HG02759 (cell line): ENCODE results near the gene STPG1.
"Not testable (repeated sequence)": the region's sequence is repeated elsewhere in the genome, so short reads cannot be mapped to it uniquely, and the experiment has no call there.

Experiments used
- ATAC-seq: cut with Tn5 transposase; IDR thresholded peaks from one replicate; pipeline ENCODE4 v1.9.1; 2021; ENCODE audit warnings: mild to moderate bottlenecking, moderate library complexity; ENCODE audit not compliant: unreplicated experiment

Gene STPG1, protein sequence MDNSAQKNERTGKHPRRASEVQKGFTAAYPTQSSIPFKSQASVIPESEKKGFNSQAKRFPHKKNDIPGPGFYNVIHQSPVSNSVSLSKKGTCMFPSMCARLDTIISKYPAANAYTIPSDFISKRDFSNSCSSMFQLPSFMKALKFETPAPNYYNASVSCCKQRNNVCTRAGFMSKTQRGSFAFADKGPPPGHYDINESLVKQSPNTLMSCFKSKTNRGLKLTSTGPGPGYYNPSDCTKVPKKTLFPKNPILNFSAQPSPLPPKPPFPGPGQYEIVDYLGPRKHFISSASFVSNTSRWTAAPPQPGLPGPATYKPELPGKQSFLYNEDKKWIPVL

DNA sequence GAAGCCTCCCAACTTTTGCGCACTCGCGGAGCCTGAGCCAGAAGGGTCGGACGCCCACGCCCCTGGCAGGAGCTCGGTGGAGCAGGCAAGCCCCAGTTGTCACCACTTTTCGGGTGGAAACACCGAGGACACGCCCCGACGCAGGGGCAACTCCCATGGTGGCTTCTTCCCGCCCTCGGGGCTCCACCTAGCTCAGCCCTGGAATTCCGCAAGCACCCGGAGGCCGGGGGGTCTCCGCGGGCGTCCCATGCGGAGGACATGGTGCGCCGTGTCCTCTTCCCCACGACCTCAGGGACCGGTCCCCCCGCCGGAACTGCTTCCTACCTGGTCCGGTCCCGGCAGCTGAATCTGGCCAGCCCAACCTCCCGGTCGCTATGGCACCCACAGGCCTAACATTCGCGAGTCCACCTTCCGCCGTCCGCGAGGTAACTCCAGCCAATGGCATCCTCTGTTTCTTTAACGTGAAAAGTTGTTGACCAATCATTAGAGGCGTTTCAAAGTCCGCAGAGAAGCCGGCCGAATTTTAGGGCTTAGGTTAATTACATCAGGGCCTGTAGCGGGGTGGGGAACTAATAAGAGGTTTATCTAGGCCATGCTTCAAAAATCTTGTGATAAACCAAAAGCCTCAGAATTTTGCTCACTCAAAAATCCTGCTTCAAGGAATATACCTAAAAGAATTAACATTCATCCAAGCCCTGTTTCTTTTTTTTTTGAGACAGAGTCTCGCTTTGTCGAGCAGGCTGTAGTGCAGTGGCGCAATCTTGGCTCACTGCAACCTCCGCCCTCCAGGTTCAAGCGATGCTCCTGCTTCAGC lies at the start of gene STPG1:
Gene STPG1, minus strand, starts transcription at position 433 of the 814 bp plus-strand sequence. CDS start 12,394 bp downstream, outside the sequence.
- ATAC-seq, result no peak

DNA sequence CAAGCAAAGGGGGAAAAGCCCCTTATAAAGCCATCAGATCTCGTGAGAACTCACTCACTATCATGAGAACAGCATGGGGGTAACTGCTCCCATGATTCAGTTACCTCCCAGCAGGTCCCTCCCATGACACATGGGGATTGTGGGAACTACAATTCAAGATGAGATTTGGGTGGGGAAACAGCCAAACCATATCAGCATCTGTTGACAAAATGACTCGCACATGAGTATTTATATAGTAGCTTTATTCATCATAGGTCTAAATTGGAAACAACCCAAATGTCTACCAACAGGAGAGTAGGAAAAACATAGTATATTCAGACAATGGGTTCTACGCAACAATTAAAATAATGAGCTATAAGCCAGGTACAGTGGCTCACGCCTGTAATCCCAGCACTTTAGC lies 48.5 kb upstream of the STPG1 start:
- ATAC-seq, result not testable (repeated sequence)

DNA sequence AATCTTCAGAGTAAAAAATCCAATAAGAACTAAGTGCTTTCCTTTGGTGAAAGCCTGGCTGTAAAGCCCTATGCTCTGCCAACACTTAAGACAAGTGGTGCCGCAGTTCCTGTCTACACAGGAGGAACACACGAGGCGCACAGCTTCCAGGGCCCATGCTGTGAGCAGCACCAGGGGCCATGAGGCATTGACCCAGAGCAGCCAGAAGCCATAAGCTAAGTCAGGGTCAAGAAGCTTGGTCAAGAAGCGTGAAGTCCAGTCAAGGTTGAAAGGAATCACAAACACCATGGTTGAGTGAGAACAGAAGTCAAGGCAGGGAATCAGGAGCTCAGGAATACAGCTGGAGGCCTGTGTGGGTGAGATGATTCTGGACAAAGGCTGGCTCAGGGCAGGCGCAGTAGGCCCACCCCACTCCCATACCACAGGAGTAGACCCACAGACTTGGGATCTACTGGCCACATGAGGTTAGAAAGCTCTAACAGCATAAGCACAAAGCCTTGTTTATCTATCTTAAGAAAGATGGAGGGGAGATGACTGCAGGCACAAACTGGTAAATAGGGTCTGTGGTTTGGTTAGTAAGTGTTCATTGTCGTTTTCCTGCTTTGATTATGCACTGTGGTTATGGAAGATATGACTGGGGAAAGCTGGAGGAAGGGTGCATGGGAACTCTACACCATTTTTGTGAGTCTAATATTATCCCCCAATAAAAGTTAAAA lies 46.1 kb upstream of the STPG1 start:
- no peak for ATAC-seq

DNA sequence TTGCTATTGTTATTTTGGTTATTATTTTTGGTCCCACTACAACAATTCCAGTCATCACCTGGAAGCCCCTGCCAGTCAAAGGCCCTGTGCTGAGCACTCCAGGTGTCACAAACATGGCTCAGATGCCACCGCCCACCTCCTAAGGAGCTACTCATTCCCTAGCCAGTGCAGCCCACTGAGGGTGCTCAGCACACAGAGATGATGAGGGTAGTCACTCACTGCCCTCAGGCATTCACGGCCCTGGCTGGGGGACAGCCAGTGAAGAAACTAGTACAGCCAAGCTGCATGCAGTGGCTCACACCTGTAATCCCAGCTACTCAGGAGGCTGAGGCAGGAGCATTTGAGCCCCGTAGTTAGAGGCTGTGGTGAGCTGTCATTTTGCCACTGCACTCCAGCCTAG lies 44.3 kb upstream of the STPG1 start:
- ATAC-seq, result no peak

DNA sequence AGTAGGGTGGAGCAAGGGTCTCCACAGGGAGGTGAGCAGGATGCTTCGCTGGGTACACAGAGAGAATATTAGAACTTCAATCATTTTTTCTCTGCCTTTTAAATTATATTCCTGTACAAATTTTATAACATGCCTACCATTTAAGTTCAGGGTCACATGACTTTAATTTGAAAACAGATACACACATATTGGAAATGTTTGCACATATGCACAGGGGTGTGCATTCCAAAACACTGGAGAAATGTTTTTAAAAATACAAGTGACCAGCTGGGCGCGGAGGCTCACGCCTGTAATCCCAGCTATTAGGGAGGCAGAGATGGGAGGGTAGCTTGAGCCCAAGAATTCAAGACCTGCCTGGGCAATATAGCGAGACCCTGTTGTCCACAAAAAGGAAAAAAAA lies 41.7 kb upstream of the STPG1 start:
- no peak for ATAC-seq

DNA sequence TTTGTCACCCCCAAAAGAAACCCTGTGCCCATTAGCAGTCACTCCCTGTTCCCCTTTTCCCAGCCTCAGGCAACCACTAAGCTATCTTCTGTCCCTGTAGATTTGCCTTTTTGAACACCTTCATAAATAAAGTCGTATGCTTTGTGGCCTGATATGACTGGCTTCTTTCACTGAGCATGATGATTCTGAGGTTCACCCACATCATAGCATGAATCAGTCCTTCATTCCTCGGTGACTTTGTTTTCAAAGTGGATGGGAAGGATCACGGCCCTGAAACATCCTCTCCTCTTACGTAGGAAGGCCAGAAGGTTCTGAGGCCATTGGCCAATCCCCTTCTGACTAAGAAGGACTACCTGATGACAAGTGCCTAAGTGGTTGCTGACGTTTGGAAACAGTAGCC lies 41.1 kb upstream of the STPG1 start:
- ATAC-seq, result no peak

DNA sequence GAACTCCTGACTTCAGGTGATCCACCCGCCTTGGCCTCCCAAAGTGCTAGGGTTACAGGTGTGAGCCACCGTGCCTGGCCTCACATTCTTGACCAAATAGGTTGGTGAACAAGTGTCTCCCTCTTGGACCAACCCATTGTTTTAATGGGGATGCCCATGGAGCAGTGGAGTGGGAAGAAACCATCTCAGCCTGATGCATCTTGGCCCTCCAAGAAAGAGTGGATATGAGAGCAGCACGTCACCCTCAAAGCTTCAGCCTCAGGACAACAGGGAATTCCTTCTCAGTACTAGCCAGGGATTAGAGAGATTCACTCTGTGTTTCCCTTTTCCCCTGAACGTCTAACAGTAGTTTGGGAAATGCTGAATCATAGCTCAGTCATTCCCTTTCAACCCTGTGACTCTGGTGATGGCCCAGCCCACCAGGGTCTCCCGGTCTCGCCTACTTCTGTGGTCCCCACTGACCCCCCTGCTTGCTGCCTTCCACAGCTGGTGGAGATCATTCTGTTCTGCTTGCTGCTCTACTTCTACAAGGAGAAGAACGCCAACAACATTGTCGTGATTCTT lies 39.4 kb upstream of the STPG1 start:
- no peak for ATAC-seq

DNA sequence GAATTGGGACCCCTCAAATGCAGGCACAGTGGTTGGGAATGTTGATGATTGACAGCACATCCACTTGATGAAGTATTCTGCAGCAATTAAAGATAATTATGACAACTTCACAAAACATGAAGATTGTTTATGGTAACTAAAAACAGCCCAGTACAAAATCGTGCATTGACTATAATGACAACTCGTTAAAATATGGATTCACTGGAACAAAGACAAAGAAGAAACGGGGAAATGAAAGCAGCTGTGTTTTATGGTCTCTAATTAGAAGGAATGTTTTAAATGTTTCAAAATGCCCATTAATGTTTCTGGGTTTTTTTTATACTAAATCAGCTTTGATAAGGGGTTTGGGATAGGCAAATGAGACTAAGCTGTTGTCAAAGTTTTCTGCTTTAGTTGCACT lies 38.2 kb upstream of the STPG1 start:
- no peak for ATAC-seq

DNA sequence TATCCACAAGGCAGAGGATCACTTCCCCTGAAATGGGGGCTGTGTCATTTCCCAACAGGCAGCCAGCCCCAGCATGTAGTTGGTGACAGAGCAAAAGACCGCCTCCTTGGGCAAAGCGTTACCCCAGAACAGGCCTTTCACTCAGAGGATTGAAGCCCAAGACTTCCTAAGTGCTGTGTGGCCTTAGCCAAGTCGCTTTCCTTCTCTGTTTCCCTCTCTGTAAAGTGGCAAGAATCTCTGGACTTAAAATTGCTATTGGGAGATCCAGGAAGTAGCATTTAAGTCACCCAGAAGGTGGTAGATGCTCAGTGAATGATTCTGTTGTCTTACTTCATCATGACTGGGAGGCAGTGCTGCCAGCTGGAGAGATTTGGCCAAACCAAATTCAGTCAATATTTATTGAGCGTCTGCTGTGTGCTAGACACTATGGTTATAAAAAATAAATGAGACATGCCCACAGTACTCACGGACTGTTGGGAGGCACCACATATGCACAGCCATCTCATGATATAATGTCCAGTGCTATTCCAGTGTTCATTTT lies 37.3 kb upstream of the STPG1 start:
- no peak for ATAC-seq

DNA sequence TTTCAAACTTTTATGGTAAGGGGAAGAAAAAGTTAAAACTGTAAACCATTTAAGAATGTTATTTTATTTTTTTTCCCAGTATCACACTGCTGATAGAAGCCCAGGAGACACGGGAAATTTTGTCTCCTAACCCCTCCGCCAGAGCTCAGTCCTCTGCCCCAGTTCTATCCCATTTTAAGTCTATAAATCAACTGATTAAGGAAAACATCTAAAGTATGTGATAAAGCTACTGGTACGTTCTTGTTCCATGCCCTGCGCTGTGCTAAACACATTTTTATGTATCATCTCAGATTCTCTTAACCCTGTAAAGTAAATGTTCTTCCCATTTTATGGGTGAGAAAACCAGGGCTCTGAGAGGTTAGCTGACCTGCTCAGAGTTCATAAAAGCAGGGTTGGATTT lies 36.7 kb upstream of the STPG1 start:
- ATAC-seq, result no peak

DNA sequence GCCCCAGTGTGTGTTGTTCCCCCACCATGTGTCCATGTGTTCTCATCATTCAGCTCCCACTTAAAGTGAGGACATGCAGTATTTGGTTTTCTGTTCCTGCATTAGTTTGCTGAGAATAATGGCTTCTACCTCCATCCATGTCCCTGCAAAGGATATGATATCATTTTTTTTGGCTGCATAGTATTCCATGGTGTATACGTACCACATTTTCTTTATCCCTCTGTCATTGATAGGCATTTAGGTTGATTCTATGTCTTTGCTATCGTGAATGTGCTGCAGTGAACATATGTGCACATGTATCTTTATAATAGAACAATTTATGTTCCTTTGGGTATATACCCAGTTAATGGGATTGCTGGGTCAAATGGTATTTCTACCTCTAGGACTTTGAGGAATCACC lies 32.9 kb upstream of the STPG1 start:
- ATAC-seq, result not testable (repeated sequence)

DNA sequence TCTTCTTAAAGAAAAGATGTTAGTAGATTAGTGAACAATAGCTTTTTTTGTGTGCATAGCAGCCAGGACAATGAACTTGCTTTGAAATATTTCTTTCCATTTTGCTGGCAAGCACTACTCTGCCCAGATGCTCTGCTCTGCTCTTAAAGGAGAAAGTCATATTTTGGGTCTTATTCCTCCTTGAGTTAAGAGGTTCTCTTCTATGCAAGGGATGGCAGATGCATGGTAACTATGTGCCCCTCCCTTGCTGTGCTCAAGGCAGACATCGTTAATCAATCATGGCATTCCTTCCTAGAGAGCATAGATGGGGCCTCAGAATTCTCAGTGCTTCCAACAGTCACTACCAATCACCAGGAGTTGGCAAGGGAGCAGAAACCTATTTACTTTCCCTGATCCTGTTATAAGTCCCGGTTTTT lies 29.7 kb upstream of the STPG1 start:
- ATAC-seq, result no peak

DNA sequence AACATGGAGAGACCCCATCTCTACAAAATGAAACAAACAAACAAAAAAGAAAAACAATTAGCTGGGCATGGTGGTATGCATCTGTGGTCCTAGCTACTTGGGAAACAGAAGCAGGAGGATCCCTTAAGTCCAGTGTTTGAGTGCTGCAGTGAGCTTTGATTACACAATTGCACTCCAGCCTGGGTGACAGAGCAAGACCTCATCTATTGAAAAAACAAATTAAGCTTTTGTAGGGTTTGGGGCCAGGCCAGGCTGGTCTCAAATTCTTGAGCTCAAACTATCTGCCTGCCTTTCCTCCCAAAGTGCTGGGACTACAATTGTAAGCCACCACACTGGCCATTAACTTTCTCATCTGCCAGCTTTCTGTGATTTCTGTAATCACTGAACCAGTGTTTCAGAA lies 29.2 kb upstream of the STPG1 start:
- ATAC-seq, result no peak

DNA sequence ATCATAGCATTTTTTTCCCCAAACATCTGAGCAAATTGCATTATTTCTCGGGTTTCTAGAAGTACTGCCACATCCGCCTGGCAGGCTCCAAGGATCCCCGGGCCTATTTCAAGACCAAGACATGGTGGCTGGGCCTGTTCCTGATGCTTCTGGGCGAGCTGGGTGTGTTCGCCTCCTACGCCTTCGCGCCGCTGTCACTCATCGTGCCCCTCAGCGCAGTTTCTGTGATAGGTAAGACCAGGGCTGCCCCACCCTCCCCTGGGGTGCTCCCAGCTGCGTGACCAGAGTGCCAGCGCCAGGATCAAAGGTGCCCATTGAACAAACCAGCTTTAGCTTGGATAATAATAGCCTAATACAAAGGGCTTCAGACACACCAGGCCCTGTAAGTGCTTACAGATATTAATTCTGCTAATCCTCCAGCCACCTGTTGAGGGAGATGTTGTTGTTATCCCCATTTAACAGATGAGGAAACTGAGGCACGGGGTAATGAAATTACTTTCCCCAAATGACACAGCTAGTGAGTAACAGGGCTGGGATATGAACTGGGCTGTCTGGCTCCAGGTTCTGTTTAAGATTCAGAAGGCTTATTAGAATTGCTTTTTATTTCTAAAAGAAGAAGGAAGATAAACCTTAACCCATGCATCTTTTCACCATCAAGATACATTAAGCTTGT lies 28.6 kb upstream of the STPG1 start:
- no peak for ATAC-seq

DNA sequence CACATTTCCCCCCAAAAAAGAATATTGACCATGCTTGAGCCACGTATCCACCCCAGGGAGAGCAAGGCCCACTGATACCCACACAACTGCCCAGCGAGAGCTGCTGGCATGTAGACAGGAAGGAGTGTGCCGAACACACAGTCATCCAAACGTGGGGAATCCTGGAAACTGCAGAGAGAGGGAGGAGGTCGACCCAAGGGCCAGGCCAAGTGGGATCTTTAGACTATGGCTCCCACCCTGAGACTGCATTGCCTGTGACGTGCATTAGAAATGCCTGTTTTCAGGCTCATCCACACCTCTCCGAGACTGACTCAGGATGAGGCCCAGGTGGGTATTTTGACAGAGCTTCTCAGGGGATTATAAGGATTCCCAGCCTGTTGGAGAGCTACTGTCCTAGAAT lies 27.9 kb upstream of the STPG1 start:
- ATAC-seq, result no peak

DNA sequence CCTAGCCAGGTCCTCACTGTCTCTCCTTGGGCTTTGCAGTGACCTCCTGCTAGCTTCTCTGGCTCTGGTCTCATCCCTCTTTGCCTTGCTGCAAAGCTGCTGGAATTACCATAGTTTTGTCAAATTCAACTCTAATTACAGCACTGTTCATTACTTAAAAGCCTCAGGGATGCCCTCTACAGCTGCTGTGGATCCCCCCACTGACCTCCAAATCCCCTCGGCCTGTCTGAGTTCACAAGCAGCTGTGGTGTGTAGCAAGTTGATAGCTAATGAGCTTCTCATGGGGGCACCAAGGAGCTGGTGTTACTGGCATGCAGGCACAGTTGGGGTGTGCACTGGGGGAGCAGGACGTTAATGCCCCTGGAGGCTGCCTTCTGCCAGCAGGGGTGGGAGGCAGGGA lies 26.9 kb upstream of the STPG1 start:
- ATAC-seq, result no peak

DNA sequence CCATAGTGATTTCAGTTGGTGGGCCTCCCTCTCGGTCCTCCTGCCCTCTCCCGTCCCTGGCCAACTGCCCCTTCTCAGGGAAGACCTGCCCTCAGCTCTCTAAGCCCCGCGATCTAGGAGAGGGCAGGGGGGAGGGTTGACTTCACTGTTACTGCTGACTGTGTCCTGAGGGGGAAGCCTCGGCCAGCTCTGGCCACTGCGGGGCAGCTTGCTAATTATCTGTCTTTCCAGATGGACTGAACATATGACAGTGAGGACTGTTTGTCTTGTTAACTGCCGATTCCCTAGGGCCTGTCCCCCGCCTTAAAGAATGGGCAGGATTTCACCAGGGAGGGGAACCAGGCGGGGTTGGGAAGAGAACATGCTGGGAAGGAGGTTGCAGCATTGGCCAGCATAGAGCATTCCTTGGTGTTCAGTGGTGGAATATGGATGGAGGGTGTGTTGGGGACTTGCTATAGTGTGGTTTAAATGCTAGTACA lies 24.9 kb upstream of the STPG1 start:
- no peak for ATAC-seq

DNA sequence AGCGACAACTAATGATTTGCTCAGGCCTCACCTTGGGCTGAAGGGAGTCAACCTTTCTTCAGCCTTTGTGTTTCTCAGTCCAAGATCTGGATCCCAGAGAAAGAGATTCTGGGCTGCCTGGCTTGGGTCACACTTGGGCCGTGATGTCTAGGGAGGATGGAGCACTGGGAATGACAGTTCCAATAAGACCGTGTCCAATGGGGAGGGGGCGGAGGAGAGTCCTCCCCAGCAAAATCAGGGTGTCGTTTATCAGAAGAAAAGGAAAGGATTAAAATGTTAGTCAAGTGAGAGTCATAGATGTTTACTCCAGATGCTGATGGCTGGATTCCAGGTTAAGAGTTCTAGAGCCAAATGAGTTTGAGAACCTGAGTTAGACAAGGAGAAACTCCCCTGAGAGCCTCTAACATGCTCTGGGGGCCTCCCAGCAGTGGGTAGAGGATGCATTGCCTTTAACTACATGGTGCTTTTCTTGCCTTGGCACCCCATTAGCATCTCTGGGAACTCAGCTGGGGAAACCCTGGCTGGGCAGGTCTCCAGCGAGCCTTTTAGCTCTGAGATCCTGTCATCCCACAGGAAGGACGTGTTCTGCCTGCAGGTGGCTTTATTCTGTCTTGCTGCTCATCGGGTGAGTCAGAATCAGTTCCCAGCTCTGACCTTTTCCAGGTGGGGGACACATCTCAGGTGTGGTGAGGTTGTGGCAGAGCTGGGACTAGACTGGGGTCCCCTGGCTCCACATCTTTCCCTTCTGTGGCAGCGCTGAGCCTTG lies 24.2 kb upstream of the STPG1 start:
- no peak for ATAC-seq

DNA sequence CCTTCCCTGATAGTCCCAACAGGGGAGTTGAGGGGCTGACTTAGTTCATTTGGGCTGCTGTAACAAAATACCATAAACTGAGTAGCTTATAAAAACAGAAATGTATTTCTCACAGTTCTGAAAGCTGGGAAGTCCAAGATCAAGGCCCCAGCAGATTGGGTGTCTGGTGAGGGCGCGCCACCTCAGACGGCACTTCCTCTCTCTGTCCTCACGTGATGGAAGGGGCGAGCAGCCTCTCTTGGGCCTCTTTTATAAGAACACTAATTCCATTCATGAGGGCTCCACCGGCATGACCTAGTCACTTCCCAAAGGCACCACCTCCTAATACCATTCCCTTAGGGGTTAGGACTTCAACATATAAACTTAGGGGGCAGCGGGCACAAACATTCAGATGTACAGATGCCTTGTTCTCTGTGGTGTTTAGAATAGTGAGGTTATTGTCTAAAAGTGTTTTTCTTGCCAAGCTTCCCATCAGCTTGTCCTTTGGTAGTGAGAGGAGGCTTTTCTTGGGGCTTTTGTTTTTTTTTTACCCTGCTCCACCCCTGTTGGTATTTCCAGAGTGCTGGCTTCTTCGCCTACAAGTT lies 22.3 kb upstream of the STPG1 start:
- no peak for ATAC-seq
